ENCODE data around the gene P4HA1. TPM values are rescaled to one million over a fixed set of nuclear protein-coding genes. Genes with fewer than 3 reads are reported as not detected.

P4HA1 gene
- total RNA-seq, 4 donors from 2014 or later: 5.0 to 13.8 (median 12.3) TPM

GRCh38 chr10:73094986-73095480 is 1.6 kb downstream of the P4HA1 start:
- Histone ChIP-seq H3K4me1 (peaks cover 0 to 33% (median 14%) of the 10 kb centered on the region in 3 donors), H3K36me3 (peaks cover 0 to under 1% (median 0%) of the 10 kb centered on the region in 3 donors), H3K27ac (peak overlapping the region in 3 of 4 donors; percentile 92 to 96 (median 95)), H3K9me3 (no peaks in the 10 kb centered on the region), H3K27me3 (no peaks in the 10 kb centered on the region), H3K4me3 (peak overlapping the region; percentile 66 to 93 (median 87))
- no peak for DNase-seq
- intact Hi-C loops (cut with DNase I): no loop called here
- no peak for TF ChIP-seq CTCF (IDR thresholded peaks at IDR 0.05)
- no peak for TF ChIP-seq POLR2A (IDR thresholded peaks at IDR 0.05)
- WGBS, 2 donors: 2 to 5% methylated on average over 5 of the region's 5 CpGs

- intact Hi-C loops (cut with DNase I): no loop called here
- Histone ChIP-seq H3K27ac (peak overlapping the region in 1 of 4 donors; percentile 96), H3K9me3 (no peaks in the 10 kb centered on the region), H3K36me3 (no peaks in the 10 kb centered on the region), H3K27me3 (no peaks in the 10 kb centered on the region), H3K4me3 (peak overlapping the region in 2 of 4 donors; percentile 83 to 91), H3K4me1 (peaks cover 0 to 33% (median 14%) of the 10 kb centered on the region in 3 donors)
- no peak for DNase-seq
- TF ChIP-seq CTCF (IDR thresholded peaks at IDR 0.05) (no peak), POLR2A (IDR thresholded peaks at IDR 0.05) (no peak)
- WGBS, 2 donors: 52 to 55% methylated on average over 2 of the region's 2 CpGs
These were observed 2.5 kb downstream of the P4HA1 start for GRCh38 chr10:73093922-73094850.

- intact Hi-C loops (cut with DNase I): no loop called here
- Histone ChIP-seq H3K36me3 (no peaks in the 10 kb centered on the region), H3K9me3 (no peaks in the 10 kb centered on the region), H3K27me3 (no peaks in the 10 kb centered on the region), H3K27ac (no peak overlapping the region), H3K4me3 (no peak overlapping the region), H3K4me1 (peaks cover 0 to 33% (median 14%) of the 10 kb centered on the region in 3 donors)
- DNase-seq: no peak
- TF ChIP-seq CTCF (IDR thresholded peaks at IDR 0.05): no peak
- TF ChIP-seq POLR2A (IDR thresholded peaks at IDR 0.05): no peak
- WGBS, 2 donors: 96 to 100% methylated on average over 3 of the region's 3 CpGs
These were observed 3.8 kb downstream of the P4HA1 start for GRCh38 chr10:73092830-73093229.

- H3K4me1 ChIP-seq: peaks cover 0 to 18% (median 1%) of the 10 kb centered on the region in 3 donors
- TF ChIP-seq POLR2A (IDR thresholded peaks at IDR 0.05) (no peak), CTCF (IDR thresholded peaks at IDR 0.05) (no peak)
- DNase-seq: no peak
These were observed 8.4 kb downstream of the P4HA1 start for GRCh38 chr10:73088304-73088703.

GRCh38 chr10:73086816-73087215 is 9.8 kb downstream of the P4HA1 start:
- WGBS, 2 donors: 83 to 84% methylated on average over 4 of the region's 4 CpGs
- no peak for DNase-seq
- Histone ChIP-seq H3K36me3 (no peaks in the 10 kb centered on the region), H3K4me3 (no peak overlapping the region), H3K27me3 (no peaks in the 10 kb centered on the region), H3K4me1 (peaks cover 0 to 19% (median 3%) of the 10 kb centered on the region in 3 donors), H3K9me3 (no peaks in the 10 kb centered on the region), H3K27ac (no peak overlapping the region)
- intact Hi-C loops (cut with DNase I): no loop called here
- TF ChIP-seq CTCF (IDR thresholded peaks at IDR 0.05) (no peak), POLR2A (IDR thresholded peaks at IDR 0.05) (no peak)

More at GRCh38 chr10:73088304-73088703, 8.4 kb downstream of the P4HA1 start:
- intact Hi-C loops (cut with DNase I): no loop called here
- H3K36me3 ChIP-seq: no peaks in the 10 kb centered on the region
- no peaks in the 10 kb centered on the region for H3K27me3 ChIP-seq
- H3K4me3 ChIP-seq: no peak overlapping the region
- H3K27ac ChIP-seq: no peak overlapping the region
- H3K9me3 ChIP-seq: no peaks in the 10 kb centered on the region
